ENCODE data around the gene LYST.
"Not testable (repeated sequence)": the region's sequence is repeated elsewhere in the genome, so short reads cannot be mapped to it uniquely, and the experiment has no call there.

Gene LYST

GRCh38 chr1:235625340-235625739 is 241.4 kb downstream of the LYST start:
- Histone ChIP-seq H3K9me3 (ENCODE audit: low read length) (no peaks in the 10 kb centered on the region), H3K4me3 (ENCODE audit: low read depth, low read length, poor library complexity, severe bottlenecking) (no peak overlapping the region), H3F3A (ENCODE audit: insufficient read depth, low read length) (no peaks in the 10 kb centered on the region), H3K9ac (ENCODE audit: low read length) (no peak overlapping the region), H4K20me1 (ENCODE audit: insufficient read depth, low read length) (no peaks in the 10 kb centered on the region), H3K36me3 (ENCODE audit: insufficient read depth, low read length) (no peaks in the 10 kb centered on the region), H3K9me2 (ENCODE audit: low read depth, low read length) (no peaks in the 10 kb centered on the region), H3K4me2 (ENCODE audit: low read length) (no peak overlapping the region), H2AFZ (ENCODE audit: low read length) (no peak overlapping the region), H3K79me2 (ENCODE audit: insufficient read depth, low read length) (no peaks in the 10 kb centered on the region), H3K27ac (ENCODE audit: low read depth, low read length, poor library complexity, severe bottlenecking) (no peak overlapping the region), H3K4me1 (ENCODE audit: insufficient read depth, low read length, severe bottlenecking) (no peaks in the 10 kb centered on the region), H3K27me3 (ENCODE audit: insufficient read depth, low read length) (no peaks in the 10 kb centered on the region; the same call in 1 of the 2 replicates)
- no peak for TF ChIP-seq CTCF (IDR thresholded peaks at IDR 0.05; ENCODE audit: low read length)
- no peak for TF ChIP-seq EZH2 (IDR thresholded peaks at IDR 0.05; ENCODE audit: borderline replicate concordance, low read length)

- Histone ChIP-seq H3K27me3 (ENCODE audit: insufficient read depth, low read length) (no peaks in the 10 kb centered on the region; the same call in 1 of the 2 replicates), H3F3A (ENCODE audit: insufficient read depth, low read length) (no peaks in the 10 kb centered on the region), H3K9me2 (ENCODE audit: low read depth, low read length) (no peaks in the 10 kb centered on the region), H3K79me2 (ENCODE audit: insufficient read depth, low read length) (no peaks in the 10 kb centered on the region), H4K20me1 (ENCODE audit: insufficient read depth, low read length) (no peaks in the 10 kb centered on the region), H3K9me3 (ENCODE audit: low read length) (no peaks in the 10 kb centered on the region), H3K36me3 (ENCODE audit: insufficient read depth, low read length) (no peaks in the 10 kb centered on the region), H3K4me3 (ENCODE audit: low read depth, low read length, poor library complexity, severe bottlenecking) (no peak overlapping the region), H3K4me2 (ENCODE audit: low read length) (no peak overlapping the region), H2AFZ (ENCODE audit: low read length) (no peak overlapping the region), H3K27ac (ENCODE audit: low read depth, low read length, poor library complexity, severe bottlenecking) (no peak overlapping the region), H3K9ac (ENCODE audit: low read length) (no peak overlapping the region), H3K4me1 (ENCODE audit: insufficient read depth, low read length, severe bottlenecking) (no peaks in the 10 kb centered on the region)
- no peak for TF ChIP-seq EZH2 (IDR thresholded peaks at IDR 0.05; ENCODE audit: borderline replicate concordance, low read length)
- no peak for TF ChIP-seq CTCF (IDR thresholded peaks at IDR 0.05; ENCODE audit: low read length)
These were observed 241.9 kb downstream of the LYST start for GRCh38 chr1:235624721-235625333.

GRCh38 chr1:235622936-235623779 is 243.5 kb downstream of the LYST start:
- Histone ChIP-seq H3K9me3 (ENCODE audit: low read length) (no peaks in the 10 kb centered on the region), H3K4me2 (ENCODE audit: low read length) (no peak overlapping the region), H3K27me3 (ENCODE audit: insufficient read depth, low read length) (no peaks in the 10 kb centered on the region; the same call in 1 of the 2 replicates), H3K4me3 (ENCODE audit: low read depth, low read length, poor library complexity, severe bottlenecking) (no peak overlapping the region), H3K36me3 (ENCODE audit: insufficient read depth, low read length) (no peaks in the 10 kb centered on the region), H2AFZ (ENCODE audit: low read length) (no peak overlapping the region), H3K27ac (ENCODE audit: low read depth, low read length, poor library complexity, severe bottlenecking) (no peak overlapping the region), H3F3A (ENCODE audit: insufficient read depth, low read length) (no peaks in the 10 kb centered on the region), H3K79me2 (ENCODE audit: insufficient read depth, low read length) (no peaks in the 10 kb centered on the region), H4K20me1 (ENCODE audit: insufficient read depth, low read length) (no peaks in the 10 kb centered on the region), H3K9ac (ENCODE audit: low read length) (no peak overlapping the region), H3K9me2 (ENCODE audit: low read depth, low read length) (no peaks in the 10 kb centered on the region), H3K4me1 (ENCODE audit: insufficient read depth, low read length, severe bottlenecking) (no peaks in the 10 kb centered on the region)
- no peak for TF ChIP-seq EZH2 (IDR thresholded peaks at IDR 0.05; ENCODE audit: borderline replicate concordance, low read length)
- no peak for TF ChIP-seq CTCF (IDR thresholded peaks at IDR 0.05; ENCODE audit: low read length)

- H3K4me1 ChIP-seq (ENCODE audit: insufficient read depth, low read length, severe bottlenecking); H3K4me3 ChIP-seq (ENCODE audit: low read depth, low read length, poor library complexity, severe bottlenecking); H3K79me2 ChIP-seq (ENCODE audit: insufficient read depth, low read length); H3K36me3 ChIP-seq (ENCODE audit: insufficient read depth, low read length); H3K9me3 ChIP-seq (ENCODE audit: low read length); H3K9ac ChIP-seq (ENCODE audit: low read length); H3K9me2 ChIP-seq (ENCODE audit: low read depth, low read length); H3K4me2 ChIP-seq (ENCODE audit: low read length); H4K20me1 ChIP-seq (ENCODE audit: insufficient read depth, low read length); H3K27me3 ChIP-seq (ENCODE audit: insufficient read depth, low read length); H3F3A ChIP-seq (ENCODE audit: insufficient read depth, low read length); H3K27ac ChIP-seq (ENCODE audit: low read depth, low read length, poor library complexity, severe bottlenecking); H2AFZ ChIP-seq (ENCODE audit: low read length): not testable (repeated sequence)
These were observed 247.6 kb downstream of the LYST start for GRCh38 chr1:235619149-235619548.

All from OCI-LY1 (cell line).